ENCODE results near the gene LYRM4.

The LYRM4 gene

DNA sequence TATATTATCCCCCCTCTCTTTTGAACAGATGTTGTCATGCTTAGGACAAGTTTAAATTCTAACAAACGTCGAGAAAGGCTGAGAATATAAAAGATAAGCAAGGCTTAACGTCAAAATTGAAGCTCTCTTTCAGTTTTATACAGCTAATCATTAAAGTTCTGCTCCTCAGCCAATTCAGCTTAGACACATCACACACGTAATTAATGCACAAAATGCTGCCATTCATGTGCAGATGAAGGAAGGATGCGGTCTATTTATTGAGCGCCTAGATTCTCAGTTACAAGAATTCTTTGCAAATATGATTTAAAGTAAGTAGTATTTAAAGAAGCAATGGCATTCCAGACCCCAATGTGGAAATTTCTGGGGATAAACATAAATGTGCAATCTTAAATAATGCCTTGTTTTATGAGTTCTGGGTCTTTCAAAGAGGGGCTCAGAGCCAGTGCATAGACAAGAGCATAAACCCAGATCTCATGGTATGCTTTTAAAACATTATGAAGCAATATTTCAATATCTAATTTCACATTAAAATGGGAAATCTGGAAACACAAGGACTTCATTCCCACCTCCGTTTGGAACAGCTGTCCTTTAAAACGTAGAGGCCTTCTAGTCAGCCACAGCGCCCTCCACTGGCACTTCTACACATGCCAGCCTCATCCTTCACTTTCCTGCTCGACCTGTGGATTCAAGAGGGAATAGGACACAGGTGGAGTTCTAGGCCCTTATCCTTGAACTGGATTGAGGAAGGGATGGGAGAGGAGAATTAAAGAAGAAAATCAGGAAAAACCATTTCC is 85.8 kb downstream of the LYRM4 start:
- H3K36me3 ChIP-seq (ENCODE audit: insufficient read depth, low read length), result no peaks in the 10 kb centered on the region
- 0 out of 2 replicates have a peak, but pooled peaks cover 4% of the 10 kb centered on the region for H3K4me1 ChIP-seq (ENCODE audit: insufficient read depth, low read length)
- no peaks in the 10 kb centered on the region for H3K9me3 ChIP-seq (ENCODE audit: control insufficient read depth, insufficient read depth, low read length)
- H3K9ac ChIP-seq (ENCODE audit: low read depth, low read length), result no peak overlapping the region

GRCh38 chr6:5174244-5174643 is 86.5 kb downstream of the LYRM4 start:
- Histone ChIP-seq H3K36me3 (ENCODE audit: insufficient read depth, low read length) (no peaks in the 10 kb centered on the region), H3K9me3 (ENCODE audit: control insufficient read depth, insufficient read depth, low read length) (no peaks in the 10 kb centered on the region), H3K9ac (ENCODE audit: low read depth, low read length) (no peak overlapping the region), H3K4me1 (ENCODE audit: insufficient read depth, low read length) (0 out of 2 replicates have a peak, but pooled peaks cover 4% of the 10 kb centered on the region)

GRCh38 chr6:5173810-5174209 is 86.9 kb downstream of the LYRM4 start:
- Histone ChIP-seq H3K9me3 (ENCODE audit: control insufficient read depth, insufficient read depth, low read length) (no peaks in the 10 kb centered on the region), H3K4me1 (ENCODE audit: insufficient read depth, low read length) (0 out of 2 replicates have a peak, but pooled peaks cover 4% of the 10 kb centered on the region), H3K9ac (ENCODE audit: low read depth, low read length) (no peak overlapping the region), H3K36me3 (ENCODE audit: insufficient read depth, low read length) (no peaks in the 10 kb centered on the region)

GRCh38 chr6:5172897-5173474 is 87.8 kb downstream of the LYRM4 start:
- Histone ChIP-seq H3K9ac (ENCODE audit: low read depth, low read length) (no peak overlapping the region), H3K9me3 (ENCODE audit: control insufficient read depth, insufficient read depth, low read length) (no peaks in the 10 kb centered on the region), H3K4me1 (ENCODE audit: insufficient read depth, low read length) (0 out of 2 replicates have a peak, but pooled peaks cover 4% of the 10 kb centered on the region), H3K36me3 (ENCODE audit: insufficient read depth, low read length) (no peaks in the 10 kb centered on the region)

- Histone ChIP-seq H3K4me1 (ENCODE audit: insufficient read depth, low read length) (0 out of 2 replicates have a peak, but pooled peaks cover 4% of the 10 kb centered on the region), H3K9me3 (ENCODE audit: control insufficient read depth, insufficient read depth, low read length) (no peaks in the 10 kb centered on the region), H3K36me3 (ENCODE audit: insufficient read depth, low read length) (no peaks in the 10 kb centered on the region), H3K9ac (ENCODE audit: low read depth, low read length) (no peak overlapping the region)
Measured at GRCh38 chr6:5172041-5172653, 88.6 kb downstream of the LYRM4 start.

GRCh38 chr6:5167501-5167900 is 93.2 kb downstream of the LYRM4 start:
- Histone ChIP-seq H3K4me1 (ENCODE audit: insufficient read depth, low read length) (no peaks in the 10 kb centered on the region), H3K9me3 (ENCODE audit: control insufficient read depth, insufficient read depth, low read length) (no peaks in the 10 kb centered on the region)

DNA sequence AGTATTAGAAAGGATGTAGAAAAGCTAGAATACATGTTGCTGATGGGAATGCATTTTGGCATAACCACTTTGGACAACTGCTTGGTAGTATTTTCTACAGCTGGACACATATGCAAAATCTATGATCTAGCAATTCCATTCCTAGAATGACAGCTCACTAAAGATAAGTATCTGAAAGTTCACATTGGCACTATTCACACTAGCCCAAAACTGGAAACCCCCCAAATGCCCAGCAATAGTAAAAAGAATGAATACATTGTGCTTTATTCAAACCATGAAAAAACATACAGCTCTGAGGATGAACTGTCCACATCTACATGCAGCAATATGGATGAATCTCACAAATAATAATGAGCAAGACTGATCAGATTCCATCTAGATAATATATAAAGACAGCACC is 96.7 kb downstream of the LYRM4 start:
- no peaks in the 10 kb centered on the region for H3K9me3 ChIP-seq (ENCODE audit: control insufficient read depth, insufficient read depth, low read length)
- H3K9ac ChIP-seq (ENCODE audit: low read depth, low read length), result no peak overlapping the region
- no peaks in the 10 kb centered on the region for H3K36me3 ChIP-seq (ENCODE audit: insufficient read depth, low read length)
- H3K4me1 ChIP-seq (ENCODE audit: insufficient read depth, low read length), result no peaks in the 10 kb centered on the region

More at GRCh38 chr6:5167501-5167900, 93.2 kb downstream of the LYRM4 start:
- Histone ChIP-seq H3K36me3 (ENCODE audit: insufficient read depth, low read length) (no peaks in the 10 kb centered on the region), H3K9ac (ENCODE audit: low read depth, low read length) (no peak overlapping the region)

DNA sequence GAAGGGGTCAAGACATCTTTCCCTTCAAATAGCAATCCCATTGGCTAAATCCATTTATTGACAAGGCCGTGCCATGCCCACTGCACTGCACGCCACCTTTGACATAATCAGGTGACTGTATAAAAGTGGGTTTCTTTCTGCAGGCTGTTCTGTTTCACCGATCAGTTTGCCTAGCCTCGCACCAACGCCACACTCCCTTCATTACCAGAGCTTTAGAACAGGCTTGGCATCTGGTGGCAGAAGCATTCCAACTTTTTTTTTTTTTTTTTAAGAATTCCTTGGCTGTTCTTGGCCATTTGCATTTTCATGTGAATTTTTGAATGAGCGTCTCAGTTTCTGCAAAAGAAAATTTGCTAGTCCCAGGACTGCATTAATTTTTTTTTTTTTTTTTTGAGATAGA is 97.5 kb downstream of the LYRM4 start:
- Histone ChIP-seq H3K9me3 (ENCODE audit: control insufficient read depth, insufficient read depth, low read length) (no peaks in the 10 kb centered on the region), H3K4me1 (ENCODE audit: insufficient read depth, low read length) (no peaks in the 10 kb centered on the region), H3K36me3 (ENCODE audit: insufficient read depth, low read length) (no peaks in the 10 kb centered on the region), H3K9ac (ENCODE audit: low read depth, low read length) (no peak overlapping the region)

DNA sequence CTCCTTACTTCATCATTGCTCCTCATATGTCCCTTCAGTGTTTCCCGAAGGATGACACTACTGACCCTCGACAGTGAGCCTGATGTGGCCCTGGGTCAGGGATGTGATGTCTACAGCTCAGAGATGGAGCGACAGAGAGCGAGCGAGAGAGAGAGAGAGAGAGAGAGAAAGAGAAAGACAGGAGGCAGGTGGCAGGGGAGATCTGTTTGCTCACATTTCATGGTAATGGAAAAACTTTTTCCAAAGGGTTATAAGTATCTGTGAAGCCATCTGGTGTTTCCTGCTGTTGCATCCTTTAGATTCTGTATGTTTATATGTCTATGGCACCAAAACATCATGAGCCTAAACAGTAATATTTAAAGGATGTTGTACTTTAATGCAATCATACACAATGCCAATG is 98.4 kb downstream of the LYRM4 start:
- Histone ChIP-seq H3K4me1 (ENCODE audit: insufficient read depth, low read length) (no peaks in the 10 kb centered on the region), H3K9ac (ENCODE audit: low read depth, low read length) (no peak overlapping the region), H3K9me3 (ENCODE audit: control insufficient read depth, insufficient read depth, low read length) (no peaks in the 10 kb centered on the region), H3K36me3 (ENCODE audit: insufficient read depth, low read length) (no peaks in the 10 kb centered on the region)

DNA sequence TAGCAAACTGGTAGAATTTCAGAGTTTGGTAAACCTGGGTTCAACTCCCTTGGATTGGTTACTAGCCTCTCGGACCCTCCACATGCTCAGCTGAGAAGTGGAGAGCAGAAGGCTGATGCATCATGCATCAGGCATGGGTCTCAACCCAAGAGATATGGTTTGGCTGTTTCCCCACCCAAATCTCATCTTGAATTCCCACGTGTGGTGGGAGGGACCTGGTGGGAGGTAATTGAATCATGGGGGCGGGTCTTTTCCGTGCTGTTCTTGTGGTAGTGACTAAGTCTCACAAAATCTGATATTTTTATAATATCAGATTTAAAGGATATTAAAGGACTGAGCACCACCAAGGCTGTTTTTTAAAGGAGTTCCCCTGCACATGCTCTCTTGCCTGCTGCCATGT is 100.5 kb downstream of the LYRM4 start:
- no peak overlapping the region for H3K9ac ChIP-seq (ENCODE audit: low read depth, low read length)
- no peaks in the 10 kb centered on the region for H3K4me1 ChIP-seq (ENCODE audit: insufficient read depth, low read length)
- H3K9me3 ChIP-seq (ENCODE audit: control insufficient read depth, insufficient read depth, low read length), result no peaks in the 10 kb centered on the region
- no peaks in the 10 kb centered on the region for H3K36me3 ChIP-seq (ENCODE audit: insufficient read depth, low read length)

GRCh38 chr6:5159162-5159561 is 101.6 kb downstream of the LYRM4 start:
- Histone ChIP-seq H3K4me1 (ENCODE audit: insufficient read depth, low read length) (no peaks in the 10 kb centered on the region), H3K9me3 (ENCODE audit: control insufficient read depth, insufficient read depth, low read length) (no peaks in the 10 kb centered on the region), H3K36me3 (ENCODE audit: insufficient read depth, low read length) (no peaks in the 10 kb centered on the region), H3K9ac (ENCODE audit: low read depth, low read length) (no peak overlapping the region)

DNA sequence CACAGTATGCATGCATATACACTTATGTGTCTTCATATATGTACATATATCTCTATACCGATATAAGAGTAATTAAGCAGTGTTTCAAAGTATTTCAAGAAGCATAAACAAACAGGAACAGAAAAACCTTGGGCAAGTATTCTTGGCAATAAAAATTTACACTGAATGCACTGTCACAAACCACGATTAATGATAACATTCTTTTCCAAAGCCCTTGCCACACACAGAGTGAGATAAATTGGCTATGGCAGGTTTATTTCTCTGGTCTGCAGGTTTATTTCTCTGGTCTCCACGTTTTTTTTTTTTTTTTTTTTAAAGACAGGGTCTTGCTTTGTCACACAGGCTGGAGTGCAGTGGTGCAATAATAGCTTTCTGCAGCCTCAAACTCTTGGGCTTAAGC is 102.6 kb downstream of the LYRM4 start:
- Histone ChIP-seq H3K4me1 (ENCODE audit: insufficient read depth, low read length) (no peaks in the 10 kb centered on the region), H3K9ac (ENCODE audit: low read depth, low read length) (no peak overlapping the region), H3K9me3 (ENCODE audit: control insufficient read depth, insufficient read depth, low read length) (no peaks in the 10 kb centered on the region), H3K36me3 (ENCODE audit: insufficient read depth, low read length) (no peaks in the 10 kb centered on the region)

GRCh38 chr6:5157621-5158138 is 103.1 kb downstream of the LYRM4 start:
- Histone ChIP-seq H3K9ac (ENCODE audit: low read depth, low read length) (no peak overlapping the region), H3K9me3 (ENCODE audit: control insufficient read depth, insufficient read depth, low read length) (no peaks in the 10 kb centered on the region), H3K36me3 (ENCODE audit: insufficient read depth, low read length) (no peaks in the 10 kb centered on the region), H3K4me1 (ENCODE audit: insufficient read depth, low read length) (no peaks in the 10 kb centered on the region)

- no peak overlapping the region for H3K9ac ChIP-seq (ENCODE audit: low read depth, low read length)
- no peaks in the 10 kb centered on the region for H3K36me3 ChIP-seq (ENCODE audit: insufficient read depth, low read length)
- no peaks in the 10 kb centered on the region for H3K9me3 ChIP-seq (ENCODE audit: control insufficient read depth, insufficient read depth, low read length)
- no peaks in the 10 kb centered on the region for H3K4me1 ChIP-seq (ENCODE audit: insufficient read depth, low read length)
Measured at GRCh38 chr6:5156627-5157026, 104.1 kb downstream of the LYRM4 start.

GRCh38 chr6:5155906-5156305 is 104.8 kb downstream of the LYRM4 start:
- H3K36me3 ChIP-seq (ENCODE audit: insufficient read depth, low read length), result no peaks in the 10 kb centered on the region
- H3K9ac ChIP-seq (ENCODE audit: low read depth, low read length), result no peak overlapping the region
- H3K9me3 ChIP-seq (ENCODE audit: control insufficient read depth, insufficient read depth, low read length), result no peaks in the 10 kb centered on the region
- H3K4me1 ChIP-seq (ENCODE audit: insufficient read depth, low read length), result no peaks in the 10 kb centered on the region

Measured in ES-I3 (cell line).